Measurements from ENCODE around the gene FOSB.

DNA sequence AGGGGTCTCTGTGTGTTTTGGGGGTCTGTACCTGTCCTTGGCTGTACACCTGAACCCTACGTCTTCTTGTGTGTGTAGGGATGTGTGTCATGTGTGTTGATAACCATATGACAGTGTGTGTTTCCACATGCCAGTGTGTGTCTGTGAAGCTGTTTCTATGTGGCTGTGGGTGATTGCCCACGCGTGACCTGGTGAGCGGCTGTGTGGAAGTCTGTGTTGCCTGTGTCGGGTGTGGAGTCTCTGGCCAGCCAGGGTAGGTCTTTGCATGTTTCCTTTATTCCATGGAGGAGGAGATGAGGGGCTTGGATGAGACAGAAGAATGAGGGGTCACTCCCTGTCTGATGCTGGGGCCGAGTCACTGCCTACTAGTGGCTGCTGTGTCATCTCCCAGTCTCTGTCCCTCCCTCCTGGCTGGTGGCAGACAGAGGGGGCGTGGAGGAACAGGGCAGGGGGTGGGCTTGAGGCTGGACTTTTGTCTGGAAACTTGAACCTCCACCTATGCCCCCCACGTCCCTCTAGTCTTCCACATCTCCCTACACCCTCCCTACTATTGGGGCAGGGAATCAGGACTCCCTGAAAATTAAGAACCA is 2.8 kb upstream of the FOSB start:
- TF ChIP-seq EZH2 (IDR thresholded peaks at IDR 0.05; ENCODE audit: borderline replicate concordance, low read depth, low read length, severe bottlenecking) (no peak), POLR2A (IDR thresholded peaks at IDR 0.05; ENCODE audit: low read depth, low read length) (no peak), POLR2AphosphoS5 (IDR thresholded peaks at IDR 0.05; ENCODE audit: insufficient read depth, low read depth, low read length) (no peak), GATA2 (IDR thresholded peaks at IDR 0.05; ENCODE audit: insufficient read depth, insufficient read length, low read depth, low read length) (no peak), MYC (IDR thresholded peaks at IDR 0.05; ENCODE audit: low read depth, low read length) (no peak), FOS (IDR thresholded peaks at IDR 0.05; ENCODE audit: borderline replicate concordance, insufficient read depth, low read length) (no peak), JUN (IDR thresholded peaks at IDR 0.05; ENCODE audit: borderline replicate concordance, insufficient read depth, insufficient read length, low read depth) (no peak)
- TF ChIP-seq, protein P1, sequence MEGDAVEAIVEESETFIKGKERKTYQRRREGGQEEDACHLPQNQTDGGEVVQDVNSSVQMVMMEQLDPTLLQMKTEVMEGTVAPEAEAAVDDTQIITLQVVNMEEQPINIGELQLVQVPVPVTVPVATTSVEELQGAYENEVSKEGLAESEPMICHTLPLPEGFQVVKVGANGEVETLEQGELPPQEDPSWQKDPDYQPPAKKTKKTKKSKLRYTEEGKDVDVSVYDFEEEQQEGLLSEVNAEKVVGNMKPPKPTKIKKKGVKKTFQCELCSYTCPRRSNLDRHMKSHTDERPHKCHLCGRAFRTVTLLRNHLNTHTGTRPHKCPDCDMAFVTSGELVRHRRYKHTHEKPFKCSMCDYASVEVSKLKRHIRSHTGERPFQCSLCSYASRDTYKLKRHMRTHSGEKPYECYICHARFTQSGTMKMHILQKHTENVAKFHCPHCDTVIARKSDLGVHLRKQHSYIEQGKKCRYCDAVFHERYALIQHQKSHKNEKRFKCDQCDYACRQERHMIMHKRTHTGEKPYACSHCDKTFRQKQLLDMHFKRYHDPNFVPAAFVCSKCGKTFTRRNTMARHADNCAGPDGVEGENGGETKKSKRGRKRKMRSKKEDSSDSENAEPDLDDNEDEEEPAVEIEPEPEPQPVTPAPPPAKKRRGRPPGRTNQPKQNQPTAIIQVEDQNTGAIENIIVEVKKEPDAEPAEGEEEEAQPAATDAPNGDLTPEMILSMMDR (IDR thresholded peaks at IDR 0.05; ENCODE audit: extremely low read depth in 1 of 2, insufficient read depth in 1 of 2, low read depth in 1 of 2, low read length in 2 of 2), result no peak
- TF ChIP-seq, protein P2, sequence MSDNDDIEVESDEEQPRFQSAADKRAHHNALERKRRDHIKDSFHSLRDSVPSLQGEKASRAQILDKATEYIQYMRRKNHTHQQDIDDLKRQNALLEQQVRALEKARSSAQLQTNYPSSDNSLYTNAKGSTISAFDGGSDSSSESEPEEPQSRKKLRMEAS (IDR thresholded peaks at IDR 0.05; ENCODE audit: insufficient read depth, insufficient read length), result no peak

All from endothelial cell of umbilical vein (primary cell).